ENCODE measurements around the gene SMIM36.
"Not testable (repeated sequence)": the region's sequence is repeated elsewhere in the genome, so short reads cannot be mapped to it uniquely, and the experiment has no call there.

SMIM36 gene

GRCh38 chr17:55513885-55514590 lies 2.8 kb upstream of the SMIM36 start:
- intact Hi-C loops (cut with DNase I): loop anchor here (1.0 to 10.0 kb wide), 3 partner anchors 92 to 521 kb away; partner anchors contain the start of gene MMD
- DNase-seq: peak in 7 of 10 donors; percentile 21 to 72 (median 63)

GRCh38 chr17:55507669-55508068 lies 3.6 kb downstream of the SMIM36 start:
- DNase-seq; intact Hi-C loops (cut with DNase I): not testable (repeated sequence)

- intact Hi-C loops (cut with DNase I): not testable (repeated sequence)
These were observed 9.6 kb downstream of the SMIM36 start for GRCh38 chr17:55501626-55502025.

GRCh38 chr17:55500103-55500502 lies 11.1 kb downstream of the SMIM36 start:
- DNase-seq: no peak
- intact Hi-C loops (cut with DNase I): no loop called here

More at GRCh38 chr17:55501626-55502025, 9.6 kb downstream of the SMIM36 start:
- not testable (repeated sequence) for DNase-seq

- DNase-seq: peak in 2 of 10 donors; percentile 9 to 25
- intact Hi-C loops (cut with DNase I): loop anchor here (10.0 kb wide), 1 partner anchor 101 kb away; no protein-coding TSS in a partner anchor
These were observed 15.0 kb downstream of the SMIM36 start for GRCh38 chr17:55496094-55496881.

GRCh38 chr17:55495239-55495638 lies 16.0 kb downstream of the SMIM36 start:
- intact Hi-C loops (cut with DNase I): loop anchor here (10.0 kb wide), 1 partner anchor 100 kb away; no protein-coding TSS in a partner anchor
- DNase-seq: no peak

- intact Hi-C loops (cut with DNase I): loop anchor here (10.0 kb wide), 1 partner anchor 98 kb away; no protein-coding TSS in a partner anchor
- DNase-seq: no peak
These were observed 18.4 kb downstream of the SMIM36 start for GRCh38 chr17:55492781-55493341.

- no peak for DNase-seq
- intact Hi-C loops (cut with DNase I): loop anchor here (10.0 kb wide), 1 partner anchor 96 kb away; no protein-coding TSS in a partner anchor
These were observed 20.9 kb downstream of the SMIM36 start for GRCh38 chr17:55490376-55490775.

- no peak for DNase-seq
- intact Hi-C loops (cut with DNase I): no loop called here
These were observed 23.4 kb downstream of the SMIM36 start for GRCh38 chr17:55487695-55488432.

GRCh38 chr17:55484575-55484974 lies 26.7 kb downstream of the SMIM36 start:
- DNase-seq: no peak
- intact Hi-C loops (cut with DNase I): no loop called here

- intact Hi-C loops (cut with DNase I): no loop called here
- no peak for DNase-seq
These were observed 28.5 kb downstream of the SMIM36 start for GRCh38 chr17:55482591-55483389.

- DNase-seq: no peak
These were observed 30.5 kb downstream of the SMIM36 start for GRCh38 chr17:55480631-55481315.

GRCh38 chr17:55479903-55480302 lies 31.3 kb downstream of the SMIM36 start:
- no peak for DNase-seq
- intact Hi-C loops (cut with DNase I): no loop called here

More at GRCh38 chr17:55480631-55481315, 30.5 kb downstream of the SMIM36 start:
- intact Hi-C loops (cut with DNase I): no loop called here

GRCh38 chr17:55478971-55479370 lies 32.3 kb downstream of the SMIM36 start:
- DNase-seq: no peak
- intact Hi-C loops (cut with DNase I): no loop called here

GRCh38 chr17:55466671-55467070 lies 44.6 kb downstream of the SMIM36 start:
- intact Hi-C loops (cut with DNase I): no loop called here

GRCh38 chr17:55465771-55466170 lies 45.5 kb downstream of the SMIM36 start:
- intact Hi-C loops (cut with DNase I); DNase-seq: not testable (repeated sequence)

More at GRCh38 chr17:55466671-55467070, 44.6 kb downstream of the SMIM36 start:
- no peak for DNase-seq

- no peak for DNase-seq
- intact Hi-C loops (cut with DNase I): no loop called here
These were observed 47.7 kb downstream of the SMIM36 start for GRCh38 chr17:55463600-55463999.

- DNase-seq: no peak
- intact Hi-C loops (cut with DNase I): no loop called here
These were observed 48.5 kb downstream of the SMIM36 start for GRCh38 chr17:55462711-55463110.

- DNase-seq: no peak
- intact Hi-C loops (cut with DNase I): no loop called here
These were observed 49.0 kb downstream of the SMIM36 start for GRCh38 chr17:55462234-55462633.

Measured in posterior cingulate gyrus (tissue), 11 donors.